NCI-H187 treated with DMSO at 0.1 percent for 48 hours (cell line): ENCODE data around the gene CAPS.
"Not testable (repeated sequence)": the region's sequence is repeated elsewhere in the genome, so short reads cannot be mapped to it uniquely, and the experiment has no call there.

Experiments
- DNase-seq: peaks from one replicate; lab custom pipeline; 2025; lab: John Stamatoyannopoulos, UW

The CAPS gene

GRCh38 chr19:5956728-5957127 is 42.7 kb downstream of the CAPS start:
- DNase-seq: no peak

- DNase-seq: no peak
Observed at GRCh38 chr19:5957170-5957569, 43.1 kb downstream of the CAPS start.

GRCh38 chr19:5958074-5958850 is 44.2 kb downstream of the CAPS start:
- DNase-seq: no peak

GRCh38 chr19:5958851-5959122 is 44.7 kb downstream of the CAPS start:
- no peak for DNase-seq

- DNase-seq: no peak
Observed at GRCh38 chr19:5959260-5960004, 45.4 kb downstream of the CAPS start.

- DNase-seq: peak; percentile 37
Observed at GRCh38 chr19:5960005-5961001, 46.2 kb downstream of the CAPS start.

GRCh38 chr19:5961641-5961968 is 47.6 kb downstream of the CAPS start:
- not testable (repeated sequence) for DNase-seq

- peak; percentile 51 for DNase-seq
Observed at GRCh38 chr19:5961969-5962945, 48.2 kb downstream of the CAPS start.

GRCh38 chr19:5963259-5963658 is 49.2 kb downstream of the CAPS start:
- DNase-seq: not testable (repeated sequence)

- DNase-seq: no peak
Observed at GRCh38 chr19:5963855-5964254, 49.8 kb downstream of the CAPS start.

- no peak for DNase-seq
Observed at GRCh38 chr19:5964816-5965565, 50.9 kb downstream of the CAPS start.
